ENCODE data around the gene CLCA2. TPM values are rescaled to one million over a fixed set of nuclear protein-coding genes. Genes with fewer than 3 reads are reported as not detected.

Gene CLCA2
- total and polyA plus RNA-seq, 2 donors (not counting 3 experiments of a cell fraction or from before 2014, with no cell fraction given), result 0.01 to 0.11 TPM

DNA sequence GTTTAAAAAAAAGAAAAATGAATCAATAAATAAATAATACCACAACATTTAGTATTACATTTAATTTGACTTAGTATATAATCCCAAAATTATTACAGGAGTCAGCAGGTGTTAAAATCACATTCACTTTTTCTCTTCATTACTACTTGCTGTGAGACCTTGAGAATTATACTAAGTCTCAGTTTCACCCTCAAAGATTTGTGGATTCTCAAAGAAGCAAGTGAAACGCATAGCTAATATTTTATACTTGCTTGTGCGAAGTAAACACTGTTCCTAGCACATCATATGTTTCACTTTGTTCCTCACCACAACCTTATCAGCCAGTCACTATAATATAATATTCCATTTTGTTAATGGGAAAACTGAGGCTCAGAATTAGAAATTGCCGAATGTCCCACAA, 48.8 kb downstream of the CLCA2 start:
- POLR2A ChIA-PET, result no interaction called here
- DNase-seq (ENCODE audit: low read depth, low spot score) (no peak), FAIRE-seq (no peak)
- Histone ChIP-seq H4K20me1 (replicated peaks; ENCODE audit: control insufficient read depth, extremely low read depth, insufficient read depth, low read length) (no peaks in the 10 kb centered on the region), H3K4me3 (replicated peaks in 1 of 3; ENCODE audit: insufficient read depth in 1 of 3, low read depth in 1 of 3, low read length in 3 of 3) (no peak overlapping the region), H3K9ac (replicated peaks; ENCODE audit: extremely low read depth, insufficient read depth, low read length) (no peak overlapping the region), H3K4me1 (ENCODE audit: control insufficient read depth, extremely low read depth, insufficient read depth, low read length) (peaks cover 3% of the 10 kb centered on the region), H3K27me3 (ENCODE audit: control insufficient read depth in 2 of 2, insufficient read depth in 2 of 2, low read length in 2 of 2) (peaks cover 2 to 3% of the 10 kb centered on the region in 2 experiments), H3K9me1 (replicated peaks; ENCODE audit: control insufficient read depth, extremely low read depth, insufficient read depth, low read length) (no peaks in the 10 kb centered on the region), H3K79me2 (ENCODE audit: control insufficient read depth, insufficient read depth, low read length) (no peaks in the 10 kb centered on the region), H3K36me3 (ENCODE audit: control insufficient read depth in 2 of 2, extremely low read depth in 1 of 2, insufficient read depth in 2 of 2, low read length in 2 of 2) (no peaks in the 10 kb centered on the region), H3K27ac (ENCODE audit: insufficient read depth, low read depth, low read length) (no peak overlapping the region), H3K4me2 (ENCODE audit: insufficient read depth, low read length) (no peak overlapping the region), H2AFZ (ENCODE audit: low read depth, low read length) (no peak overlapping the region), H3K9me3 (replicated peaks; ENCODE audit: control insufficient read depth, insufficient read depth, low read length) (no peaks in the 10 kb centered on the region)
- intact Hi-C loops (cut with micrococcal nuclease) (loop anchor here (10.0 kb wide), 2 partner anchors 212 to 612 kb away; no protein-coding TSS in a partner anchor), dilution Hi-C loops (cut with MboI; ENCODE audit: extremely low pct_ligation_motif_present, low sequenced_read_pairs) (no loop called here)
- CTCF ChIA-PET, result interaction anchor here (0.7 to 3.1 kb wide), 17 partner anchors 9 to 281 kb away, joined by 3 to 18 read pairs (median 5); no protein-coding TSS in a partner anchor
- TF ChIP-seq POLR2A (IDR thresholded peaks at IDR 0.05; ENCODE audit: low read depth, low read length) (no peak), GATA2 (IDR thresholded peaks at IDR 0.05; ENCODE audit: insufficient read depth, insufficient read length, low read depth, low read length) (no peak)
- no TSS peak for BruUV-seq (replicated peaks)

DNA sequence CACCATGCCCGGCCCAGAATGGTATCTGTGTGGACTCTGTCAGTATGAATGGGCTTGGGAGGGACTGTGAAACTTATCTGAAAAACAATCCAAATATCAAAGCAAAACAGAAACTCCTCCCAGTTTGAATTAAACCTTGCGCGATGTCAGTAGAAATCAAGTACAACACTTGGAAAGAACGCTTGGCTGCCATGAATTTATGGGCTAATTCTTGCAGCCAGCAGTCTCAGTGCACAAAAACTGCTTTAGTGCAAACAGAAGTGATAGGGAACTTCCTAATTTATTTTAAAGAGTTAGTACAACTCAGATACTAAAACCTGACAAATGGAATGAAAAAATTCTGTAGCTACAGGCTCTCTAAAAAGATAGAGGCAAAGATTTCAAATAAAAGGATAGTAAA, 53.3 kb downstream of the CLCA2 start:
- Histone ChIP-seq H3K4me2 (ENCODE audit: insufficient read depth, low read length) (no peak overlapping the region), H3K9me3 (replicated peaks; ENCODE audit: control insufficient read depth, insufficient read depth, low read length) (no peaks in the 10 kb centered on the region), H3K27ac (ENCODE audit: insufficient read depth, low read depth, low read length) (no peak overlapping the region), H3K9ac (replicated peaks; ENCODE audit: extremely low read depth, insufficient read depth, low read length) (no peak overlapping the region), H4K20me1 (replicated peaks; ENCODE audit: control insufficient read depth, extremely low read depth, insufficient read depth, low read length) (no peaks in the 10 kb centered on the region), H3K27me3 (ENCODE audit: control insufficient read depth in 2 of 2, insufficient read depth in 2 of 2, low read length in 2 of 2) (peaks cover 0 to 1% of the 10 kb centered on the region in 2 experiments), H3K36me3 (ENCODE audit: control insufficient read depth in 2 of 2, extremely low read depth in 1 of 2, insufficient read depth in 2 of 2, low read length in 2 of 2) (no peaks in the 10 kb centered on the region), H3K79me2 (ENCODE audit: control insufficient read depth, insufficient read depth, low read length) (no peaks in the 10 kb centered on the region), H2AFZ (ENCODE audit: low read depth, low read length) (no peak overlapping the region), H3K9me1 (replicated peaks; ENCODE audit: control insufficient read depth, extremely low read depth, insufficient read depth, low read length) (no peaks in the 10 kb centered on the region), H3K4me3 (replicated peaks in 1 of 3; ENCODE audit: insufficient read depth in 1 of 3, low read depth in 1 of 3, low read length in 3 of 3) (no peak overlapping the region), H3K4me1 (ENCODE audit: control insufficient read depth, extremely low read depth, insufficient read depth, low read length) (no peaks in the 10 kb centered on the region)
- FAIRE-seq (no peak), DNase-seq (ENCODE audit: low read depth, low spot score) (no peak)
- POLR2A ChIA-PET, result no interaction called here
- dilution Hi-C loops (cut with MboI; ENCODE audit: extremely low pct_ligation_motif_present, low sequenced_read_pairs) (no loop called here), intact Hi-C loops (cut with micrococcal nuclease) (loop anchor here (10.0 kb wide), 2 partner anchors 208 to 608 kb away; no protein-coding TSS in a partner anchor)
- no TSS peak for BruUV-seq (replicated peaks)
- no peak for TF ChIP-seq GATA2 (IDR thresholded peaks at IDR 0.05; ENCODE audit: insufficient read depth, insufficient read length, low read depth, low read length)
- no peak for TF ChIP-seq EZH2 (IDR thresholded peaks at IDR 0.05; ENCODE audit: borderline replicate concordance, low read depth, low read length, severe bottlenecking)
- no peak for TF ChIP-seq POLR2AphosphoS5 (IDR thresholded peaks at IDR 0.05; ENCODE audit: insufficient read depth, low read depth, low read length)
- TF ChIP-seq, protein P1, sequence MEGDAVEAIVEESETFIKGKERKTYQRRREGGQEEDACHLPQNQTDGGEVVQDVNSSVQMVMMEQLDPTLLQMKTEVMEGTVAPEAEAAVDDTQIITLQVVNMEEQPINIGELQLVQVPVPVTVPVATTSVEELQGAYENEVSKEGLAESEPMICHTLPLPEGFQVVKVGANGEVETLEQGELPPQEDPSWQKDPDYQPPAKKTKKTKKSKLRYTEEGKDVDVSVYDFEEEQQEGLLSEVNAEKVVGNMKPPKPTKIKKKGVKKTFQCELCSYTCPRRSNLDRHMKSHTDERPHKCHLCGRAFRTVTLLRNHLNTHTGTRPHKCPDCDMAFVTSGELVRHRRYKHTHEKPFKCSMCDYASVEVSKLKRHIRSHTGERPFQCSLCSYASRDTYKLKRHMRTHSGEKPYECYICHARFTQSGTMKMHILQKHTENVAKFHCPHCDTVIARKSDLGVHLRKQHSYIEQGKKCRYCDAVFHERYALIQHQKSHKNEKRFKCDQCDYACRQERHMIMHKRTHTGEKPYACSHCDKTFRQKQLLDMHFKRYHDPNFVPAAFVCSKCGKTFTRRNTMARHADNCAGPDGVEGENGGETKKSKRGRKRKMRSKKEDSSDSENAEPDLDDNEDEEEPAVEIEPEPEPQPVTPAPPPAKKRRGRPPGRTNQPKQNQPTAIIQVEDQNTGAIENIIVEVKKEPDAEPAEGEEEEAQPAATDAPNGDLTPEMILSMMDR (IDR thresholded peaks at IDR 0.05; ENCODE audit: extremely low read depth in 1 of 2, insufficient read depth in 1 of 2, low read depth in 1 of 2, low read length in 2 of 2), result no peak
- TF ChIP-seq FOS (IDR thresholded peaks at IDR 0.05; ENCODE audit: borderline replicate concordance, insufficient read depth, low read length), result no peak
- TF ChIP-seq POLR2A (IDR thresholded peaks at IDR 0.05; ENCODE audit: low read depth, low read length), result no peak
- TF ChIP-seq, protein P2, sequence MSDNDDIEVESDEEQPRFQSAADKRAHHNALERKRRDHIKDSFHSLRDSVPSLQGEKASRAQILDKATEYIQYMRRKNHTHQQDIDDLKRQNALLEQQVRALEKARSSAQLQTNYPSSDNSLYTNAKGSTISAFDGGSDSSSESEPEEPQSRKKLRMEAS (IDR thresholded peaks at IDR 0.05; ENCODE audit: insufficient read depth, insufficient read length), result no peak
- no peak for TF ChIP-seq MYC (IDR thresholded peaks at IDR 0.05; ENCODE audit: low read depth, low read length)
- no peak for TF ChIP-seq JUN (IDR thresholded peaks at IDR 0.05; ENCODE audit: borderline replicate concordance, insufficient read depth, insufficient read length, low read depth)
- CTCF ChIA-PET, result no interaction called here
